Measurements from ENCODE around the gene PROS1. TPM values are rescaled to one million over a fixed set of nuclear protein-coding genes. Genes with fewer than 3 reads are reported as not detected.
A peak's percentile ranks its signal among the peaks of the same experiment; 100 is the strongest.
"Not testable (repeated sequence)": the region's sequence is repeated elsewhere in the genome, so short reads cannot be mapped to it uniquely, and the experiment has no call there.

The PROS1 gene
- total and polyA plus RNA-seq, 10 donors: 2.5 to 42.8 (median 23.4) TPM

DNA sequence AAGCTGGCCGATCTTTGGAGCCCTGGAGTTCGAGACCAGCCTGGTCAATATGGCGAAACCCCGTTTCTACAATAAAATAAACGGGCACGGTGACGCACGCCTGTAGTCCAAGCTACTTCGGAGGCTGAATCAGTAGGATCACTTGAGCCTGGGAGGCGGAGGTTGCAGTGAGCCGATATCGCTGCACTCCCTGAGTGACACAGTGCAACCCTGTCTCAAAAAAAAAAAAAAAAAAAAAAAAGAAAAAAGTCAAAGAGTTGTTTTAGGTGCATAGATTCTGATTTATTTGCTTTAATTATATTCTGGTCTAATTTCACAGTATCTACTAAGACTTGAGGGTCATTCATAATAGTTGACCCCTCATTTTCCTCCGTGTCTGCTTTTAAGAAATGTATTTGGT, 8.0 kb upstream of the PROS1 start:
- H3K36me3 ChIP-seq: no peaks in the 10 kb centered on the region
- H3K4me1 ChIP-seq: peaks cover 4 to 30% (median 19%) of the 10 kb centered on the region in 6 donors
- no peak overlapping the region for H3K4me3 ChIP-seq
- TF ChIP-seq POLR2AphosphoS5 (IDR thresholded peaks at IDR 0.05) (no peak), POLR2A (IDR thresholded peaks at IDR 0.05) (no peak), CTCF (IDR thresholded peaks at IDR 0.05 in 8 of 11, conservative IDR thresholded peaks at IDR 0.05 in 3 of 11) (no peak)
- intact Hi-C loops (cut with DNase I; ENCODE audit: low total_unique reads): no loop called here
- no peaks in the 10 kb centered on the region for H3K9me3 ChIP-seq
- no peaks in the 10 kb centered on the region for H3K27me3 ChIP-seq (replicated peaks in 1 of 7)
- no peak for DNase-seq
- H3K27ac ChIP-seq: no peak overlapping the region
- 94 to 97% (median 96%) methylated on average over 13 of the region's 13 CpGs for WGBS, 5 donors

GRCh38 chr3:93979850-93980676, 6.4 kb upstream of the PROS1 start, which contains the start of gene ARL13B:
ARL13B (plus strand) TSS chr3:93980155; CDS start chr3:93980424, 269 bp downstream.
- H3K4me3 ChIP-seq: peak within 1 kb of the TSS; percentile 75 to 97 (median 82)
- peaks cover 4 to 30% (median 19%) of the 10 kb centered on the region in 6 donors for H3K4me1 ChIP-seq
- WGBS, 5 donors: 0 to 1% (median 0%) methylated on average over 56 to 66 of the region's 66 CpGs
- no peaks in the 10 kb centered on the region for H3K36me3 ChIP-seq
- no peaks in the 10 kb centered on the region for H3K27me3 ChIP-seq (replicated peaks in 1 of 7)
- peak; percentile 97 for DNase-seq
- H3K9me3 ChIP-seq: no peaks in the 10 kb centered on the region
- peak within 1 kb of the TSS; percentile 77 to 95 (median 92) for H3K27ac ChIP-seq
- intact Hi-C loops (cut with DNase I; ENCODE audit: low total_unique reads): no loop called here
- peak in 1 of 3 donors; percentile 61 for TF ChIP-seq POLR2A (IDR thresholded peaks at IDR 0.05)
- TF ChIP-seq CTCF (IDR thresholded peaks at IDR 0.05 in 8 of 11, conservative IDR thresholded peaks at IDR 0.05 in 3 of 11): no peak
- TF ChIP-seq POLR2AphosphoS5 (IDR thresholded peaks at IDR 0.05): peak; percentile 93 to 95 (median 93)

DNA sequence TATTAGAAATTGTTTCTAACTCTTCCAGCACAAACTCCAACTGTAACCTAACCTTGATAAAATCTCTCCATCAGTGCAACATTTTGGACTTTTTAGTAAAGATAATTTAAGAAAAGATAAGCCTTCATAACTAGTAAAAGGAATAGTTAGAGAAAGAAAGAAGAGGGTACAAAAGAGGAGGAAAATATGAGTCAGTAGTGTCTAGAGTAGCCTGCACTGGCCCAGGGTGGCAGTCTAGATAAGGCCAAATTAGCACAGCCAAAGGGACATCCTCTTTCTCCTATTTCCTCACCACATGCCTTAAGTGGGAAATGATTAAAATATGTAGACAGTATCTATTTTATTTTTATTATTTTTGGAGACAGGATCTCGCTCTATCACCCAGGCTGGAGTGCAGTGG, 3.7 kb downstream of the PROS1 start:
- TF ChIP-seq POLR2A (IDR thresholded peaks at IDR 0.05): no peak
- TF ChIP-seq POLR2AphosphoS5 (IDR thresholded peaks at IDR 0.05): no peak
- TF ChIP-seq CTCF (IDR thresholded peaks at IDR 0.05 in 8 of 11, conservative IDR thresholded peaks at IDR 0.05 in 3 of 11): no peak
- DNase-seq: no peak
- Histone ChIP-seq H3K4me3 (no peak overlapping the region), H3K4me1 (peaks cover 0 to 25% (median 16%) of the 10 kb centered on the region in 6 donors), H3K36me3 (no peaks in the 10 kb centered on the region), H3K27ac (no peak overlapping the region), H3K27me3 (replicated peaks in 1 of 7) (peaks cover 0 to 21% (median 0%) of the 10 kb centered on the region in 7 donors), H3K9me3 (no peaks in the 10 kb centered on the region)
- intact Hi-C loops (cut with DNase I; ENCODE audit: low total_unique reads): no loop called here
- 80 to 96% (median 90%) methylated on average over 1 of the region's 1 CpG for WGBS, 5 donors

DNA sequence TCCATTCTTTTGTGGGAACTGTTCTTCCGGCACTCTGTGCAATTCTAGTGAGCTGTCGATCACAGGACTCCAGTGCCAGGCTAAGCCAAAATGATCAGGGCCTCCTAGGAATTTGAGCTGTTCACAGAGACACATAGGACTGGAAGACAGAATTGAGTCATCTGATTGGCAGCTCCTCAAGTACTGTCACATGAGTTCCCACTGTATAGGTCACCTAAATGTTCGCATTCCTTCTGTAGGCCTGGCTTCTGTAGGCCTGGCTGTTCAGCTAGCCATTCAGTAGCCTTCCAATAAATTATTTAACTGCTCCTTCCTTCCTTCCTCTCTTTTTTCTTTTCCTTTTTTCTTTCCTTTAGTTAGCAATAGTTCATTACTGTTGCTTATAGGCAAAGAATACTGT, 4.3 kb downstream of the PROS1 start:
- H3K9me3 ChIP-seq: no peaks in the 10 kb centered on the region
- H3K4me1 ChIP-seq: peaks cover 0 to 25% (median 16%) of the 10 kb centered on the region in 6 donors
- 57 to 81% (median 63%) methylated on average over 3 of the region's 3 CpGs for WGBS, 5 donors
- peaks cover 0 to 21% (median 0%) of the 10 kb centered on the region in 7 donors for H3K27me3 ChIP-seq (replicated peaks in 1 of 7)
- H3K36me3 ChIP-seq: no peaks in the 10 kb centered on the region
- no peak overlapping the region for H3K27ac ChIP-seq
- no peak overlapping the region for H3K4me3 ChIP-seq
- DNase-seq: no peak
- intact Hi-C loops (cut with DNase I; ENCODE audit: low total_unique reads): no loop called here
- TF ChIP-seq CTCF (IDR thresholded peaks at IDR 0.05 in 8 of 11, conservative IDR thresholded peaks at IDR 0.05 in 3 of 11) (no peak), POLR2A (IDR thresholded peaks at IDR 0.05) (no peak), POLR2AphosphoS5 (IDR thresholded peaks at IDR 0.05) (no peak)

GRCh38 chr3:93965106-93965505, 8.6 kb downstream of the PROS1 start:
- DNase-seq; H3K27ac ChIP-seq; H3K36me3 ChIP-seq; H3K4me1 ChIP-seq; H3K9me3 ChIP-seq; H3K27me3 ChIP-seq (replicated peaks in 1 of 7); H3K4me3 ChIP-seq; intact Hi-C loops (cut with DNase I; ENCODE audit: low total_unique reads): not testable (repeated sequence)
- 93 to 97% (median 96%) methylated on average over 19 of the region's 19 CpGs for WGBS, 5 donors
